ENCODE data around the gene IP6K1.

The IP6K1 gene

DNA sequence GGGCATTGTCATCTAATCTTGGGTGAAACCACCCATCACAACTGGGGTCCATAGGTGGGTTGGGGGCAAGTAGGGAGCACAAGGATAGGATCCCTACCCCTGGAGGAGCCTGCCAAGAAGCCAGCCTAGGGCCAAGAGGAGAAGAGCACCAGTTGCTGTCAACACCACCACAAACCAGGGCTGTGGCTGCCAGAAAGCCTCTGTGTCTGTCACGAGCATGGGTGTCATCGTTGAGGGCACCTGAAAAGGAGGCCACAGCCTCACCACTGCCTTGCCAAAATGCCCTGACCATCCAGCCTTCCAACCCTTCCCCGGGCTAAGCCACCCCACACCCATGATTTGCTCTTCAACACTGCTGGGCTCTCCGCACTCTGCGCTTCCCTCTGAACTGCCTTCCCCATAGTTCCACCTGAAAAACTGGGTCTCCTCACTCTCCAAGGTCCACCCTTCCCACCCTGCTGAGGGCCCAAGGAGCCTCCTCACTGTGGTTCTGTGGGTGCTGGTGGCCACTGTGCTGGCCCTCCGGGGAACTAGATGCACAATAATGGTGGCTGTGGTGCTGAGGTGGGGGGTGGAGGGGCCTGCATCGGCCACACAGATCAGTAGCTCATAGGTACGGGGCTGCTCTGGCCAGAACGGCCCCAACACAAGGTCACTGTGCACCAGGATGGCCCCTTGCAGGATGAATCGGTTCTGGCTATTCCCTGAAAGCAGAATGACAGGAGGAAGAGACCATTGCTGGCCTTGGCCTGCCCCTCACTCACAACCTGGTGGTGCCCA is 6.2 kb upstream of the IP6K1 start:
- TF ChIP-seq CTCF (IDR thresholded peaks at IDR 0.05; ENCODE audit: insufficient read depth, missing control alignments): no peak
- FAIRE-seq: no peak
- peak; percentile 8 for DNase-seq (ENCODE audit: insufficient read length, low spot score)

DNA sequence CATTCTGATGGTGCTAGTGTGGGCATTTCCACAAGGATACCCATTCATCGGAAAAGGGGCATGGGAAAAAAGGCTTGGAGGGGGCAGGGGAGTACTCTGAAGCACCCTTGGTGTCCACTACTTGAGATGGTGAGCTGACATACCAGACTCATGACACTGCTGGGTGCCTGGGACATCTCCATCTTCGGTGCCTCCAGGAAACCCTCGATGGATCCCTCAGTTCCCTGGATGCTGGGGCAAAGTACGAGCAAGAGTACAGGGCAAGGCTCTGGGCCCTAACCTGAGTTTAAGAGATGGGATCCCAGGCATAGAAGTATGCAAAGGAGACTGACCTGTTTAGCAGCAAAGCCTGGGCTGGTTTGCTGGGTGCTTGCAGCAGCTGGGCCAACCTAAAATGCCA is 5.2 kb upstream of the IP6K1 start:
- no peak for TF ChIP-seq CTCF (IDR thresholded peaks at IDR 0.05; ENCODE audit: insufficient read depth, missing control alignments)
- peak; percentile 3 for DNase-seq (ENCODE audit: insufficient read length, low spot score)
- FAIRE-seq: no peak

DNA sequence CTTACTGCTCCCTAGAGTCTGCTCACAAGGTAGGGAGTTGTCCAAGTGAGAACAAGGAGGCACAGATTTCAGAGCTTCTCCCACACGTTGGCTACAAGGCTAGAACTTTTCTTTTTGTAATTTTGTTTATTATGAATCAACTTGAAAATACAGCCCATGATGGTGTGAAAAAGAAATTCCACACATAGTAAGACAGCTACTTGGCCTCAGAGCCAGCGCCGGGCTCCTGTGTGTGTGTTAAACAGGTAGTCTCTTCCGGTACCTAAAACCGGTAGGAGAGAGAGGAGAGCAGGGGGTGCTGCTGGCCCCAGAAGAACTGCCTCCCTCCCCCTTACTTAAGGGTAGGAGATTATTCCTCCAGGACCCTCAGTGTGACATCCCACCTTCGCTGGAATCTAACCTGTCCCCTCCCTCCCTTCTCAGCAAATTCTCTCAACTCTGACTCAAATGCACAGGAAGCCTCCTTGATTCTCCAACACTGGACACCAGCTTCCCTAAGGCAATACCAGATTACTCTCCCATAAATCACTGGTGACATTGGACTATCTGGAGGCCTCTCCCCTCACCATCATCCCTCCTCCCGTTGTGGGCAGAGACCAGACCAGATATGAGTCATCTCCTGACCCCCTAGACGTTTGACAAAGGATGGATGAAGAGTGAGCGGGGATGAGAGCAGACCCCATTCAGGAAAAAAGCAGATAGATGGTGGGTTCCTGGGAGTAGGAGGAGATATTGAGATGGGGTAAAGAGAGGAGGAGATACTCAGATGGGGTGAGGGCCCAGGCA is 4.5 kb upstream of the IP6K1 start:
- TF ChIP-seq CTCF (IDR thresholded peaks at IDR 0.05; ENCODE audit: insufficient read depth, missing control alignments): no peak
- no peak for FAIRE-seq
- peak; percentile 6 for DNase-seq (ENCODE audit: insufficient read length, low spot score)

DNA sequence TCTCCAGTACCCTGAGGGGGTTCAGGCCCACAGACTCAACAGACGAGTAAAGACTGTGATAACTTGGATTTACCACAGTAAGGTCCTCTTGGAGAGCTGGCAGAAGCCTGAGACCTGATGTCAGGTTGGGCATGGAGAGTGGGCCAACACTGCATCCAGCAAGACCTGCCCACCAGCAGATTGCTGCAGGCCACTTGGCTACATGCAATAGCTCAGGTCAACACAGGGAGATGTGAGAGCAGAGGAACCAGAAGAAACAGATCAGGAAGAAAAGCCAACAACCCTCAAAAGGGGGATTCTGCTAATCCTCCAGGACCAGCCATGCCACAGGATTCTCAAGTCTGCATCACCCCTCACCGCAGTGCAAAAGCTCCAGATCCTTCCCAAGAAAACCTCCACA is 1.7 kb upstream of the IP6K1 start:
- no peak for TF ChIP-seq CTCF (IDR thresholded peaks at IDR 0.05; ENCODE audit: insufficient read depth, missing control alignments)
- FAIRE-seq (no peak), DNase-seq (ENCODE audit: insufficient read length, low spot score) (peak; percentile 5)

GRCh38 chr3:49787536-49787935 is 1.2 kb upstream of the IP6K1 start:
- DNase-seq (ENCODE audit: insufficient read length, low spot score): no peak
- no peak for FAIRE-seq
- TF ChIP-seq CTCF (IDR thresholded peaks at IDR 0.05; ENCODE audit: insufficient read depth, missing control alignments): no peak

DNA sequence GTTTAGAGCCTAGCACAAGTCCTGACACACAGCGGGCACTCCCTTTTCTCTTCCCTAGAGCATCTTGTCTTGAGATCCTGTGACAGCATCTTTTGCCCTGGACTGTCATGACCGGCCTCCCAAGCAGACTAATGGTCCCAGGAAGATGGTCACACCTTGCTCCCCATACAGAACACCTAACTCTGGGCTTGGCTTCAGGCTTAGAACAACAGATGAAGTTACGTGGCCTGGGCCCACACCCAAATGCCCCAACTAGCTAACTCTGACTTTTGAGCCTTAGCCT is 781 bp upstream of the IP6K1 start:
- FAIRE-seq (no peak), DNase-seq (ENCODE audit: insufficient read length, low spot score) (no peak)
- no peak for TF ChIP-seq CTCF (IDR thresholded peaks at IDR 0.05; ENCODE audit: insufficient read depth, missing control alignments)

Data from D721Med (cell line).